ENCODE results near the gene TPCN2. TPM values are rescaled to one million over a fixed set of nuclear protein-coding genes. Genes with fewer than 3 reads are reported as not detected.

Gene TPCN2
- total RNA-seq, 1 donor from 2014 or later = 19.1 TPM

- intact Hi-C loops (cut with micrococcal nuclease) = no loop called here
- Mint-ChIP-seq H3K9me3 (peaks cover 16% of the 10 kb centered on the region), H3K27ac (no peak overlapping the region), H3K4me3 (ENCODE audit: low read depth) (no peak overlapping the region), H3K4me1 (ENCODE audit: low read depth) (peaks cover 3% of the 10 kb centered on the region), H3K27me3 (ENCODE audit: low read depth) (no peaks in the 10 kb centered on the region), H3K36me3 (ENCODE audit: low read depth) (peaks cover 3% of the 10 kb centered on the region)
- no peak for DNase-seq (ENCODE audit: low spot score)
Observed at GRCh38 chr11:69151836-69152235, 103.1 kb downstream of the TPCN2 start.

- Mint-ChIP-seq H3K36me3 (ENCODE audit: low read depth) (peaks cover 3% of the 10 kb centered on the region), H3K9me3 (peaks cover 11% of the 10 kb centered on the region), H3K27me3 (ENCODE audit: low read depth) (no peaks in the 10 kb centered on the region), H3K4me3 (ENCODE audit: low read depth) (no peak overlapping the region), H3K4me1 (ENCODE audit: low read depth) (peaks cover 3% of the 10 kb centered on the region), H3K27ac (no peak overlapping the region)
- intact Hi-C loops (cut with micrococcal nuclease) = no loop called here
- no peak for DNase-seq (ENCODE audit: low spot score)
Observed at GRCh38 chr11:69152733-69153421, 104.1 kb downstream of the TPCN2 start.

- peaks cover 3% of the 10 kb centered on the region for H3K36me3 Mint-ChIP-seq (ENCODE audit: low read depth)
- H3K4me3 Mint-ChIP-seq (ENCODE audit: low read depth) = no peak overlapping the region
- H3K4me1 Mint-ChIP-seq (ENCODE audit: low read depth) = peaks cover 3% of the 10 kb centered on the region
- H3K27me3 Mint-ChIP-seq (ENCODE audit: low read depth) = no peaks in the 10 kb centered on the region
- peaks cover 11% of the 10 kb centered on the region for H3K9me3 Mint-ChIP-seq
- no peak overlapping the region for H3K27ac Mint-ChIP-seq
- DNase-seq (ENCODE audit: low spot score) = no peak
- intact Hi-C loops (cut with micrococcal nuclease) = no loop called here
Observed at GRCh38 chr11:69153661-69154060, 104.9 kb downstream of the TPCN2 start.

- no peak overlapping the region for H3K4me3 Mint-ChIP-seq (ENCODE audit: low read depth)
- H3K4me1 Mint-ChIP-seq (ENCODE audit: low read depth) = no peaks in the 10 kb centered on the region
- no peak overlapping the region for H3K27ac Mint-ChIP-seq
- intact Hi-C loops (cut with micrococcal nuclease) = no loop called here
- H3K36me3 Mint-ChIP-seq (ENCODE audit: low read depth) = no peaks in the 10 kb centered on the region
- DNase-seq (ENCODE audit: low spot score) = no peak
- H3K27me3 Mint-ChIP-seq (ENCODE audit: low read depth) = no peaks in the 10 kb centered on the region
- peaks cover 6% of the 10 kb centered on the region for H3K9me3 Mint-ChIP-seq
Observed at GRCh38 chr11:69154211-69154913, 105.6 kb downstream of the TPCN2 start.

GRCh38 chr11:69154938-69155301, 106.2 kb downstream of the TPCN2 start:
- DNase-seq (ENCODE audit: low spot score) = no peak
- no peaks in the 10 kb centered on the region for H3K4me1 Mint-ChIP-seq (ENCODE audit: low read depth)
- no peak overlapping the region for H3K4me3 Mint-ChIP-seq (ENCODE audit: low read depth)
- peaks cover 6% of the 10 kb centered on the region for H3K9me3 Mint-ChIP-seq
- no peak overlapping the region for H3K27ac Mint-ChIP-seq
- no peaks in the 10 kb centered on the region for H3K27me3 Mint-ChIP-seq (ENCODE audit: low read depth)
- intact Hi-C loops (cut with micrococcal nuclease) = no loop called here
- no peaks in the 10 kb centered on the region for H3K36me3 Mint-ChIP-seq (ENCODE audit: low read depth)

- no peaks in the 10 kb centered on the region for H3K4me1 Mint-ChIP-seq (ENCODE audit: low read depth)
- DNase-seq (ENCODE audit: low spot score) = no peak
- H3K4me3 Mint-ChIP-seq (ENCODE audit: low read depth) = no peak within 1 kb of the TSS
- no peaks in the 10 kb centered on the region for H3K36me3 Mint-ChIP-seq (ENCODE audit: low read depth)
- intact Hi-C loops (cut with micrococcal nuclease) = no loop called here
- H3K27ac Mint-ChIP-seq = peak within 1 kb of the TSS; percentile 24
- peaks cover under 1% of the 10 kb centered on the region for H3K9me3 Mint-ChIP-seq
- no peaks in the 10 kb centered on the region for H3K27me3 Mint-ChIP-seq (ENCODE audit: low read depth)
Observed at GRCh38 chr11:69155302-69156234, 106.8 kb downstream of the TPCN2 start, which contains the start of gene SMIM38. SMIM38 (plus strand) TSS chr11:69155935; CDS start chr11:69157847, 1,912 bp downstream.

- no peaks in the 10 kb centered on the region for H3K9me3 Mint-ChIP-seq
- H3K27me3 Mint-ChIP-seq (ENCODE audit: low read depth) = no peaks in the 10 kb centered on the region
- DNase-seq (ENCODE audit: low spot score) = no peak
- intact Hi-C loops (cut with micrococcal nuclease) = no loop called here
- no peak overlapping the region for H3K4me3 Mint-ChIP-seq (ENCODE audit: low read depth)
- no peaks in the 10 kb centered on the region for H3K4me1 Mint-ChIP-seq (ENCODE audit: low read depth)
- peak overlapping the region; percentile 24 for H3K27ac Mint-ChIP-seq
- H3K36me3 Mint-ChIP-seq (ENCODE audit: low read depth) = no peaks in the 10 kb centered on the region
Observed at GRCh38 chr11:69156235-69156639, 107.5 kb downstream of the TPCN2 start.

GRCh38 chr11:69156673-69157155, 108.0 kb downstream of the TPCN2 start:
- H3K27me3 Mint-ChIP-seq (ENCODE audit: low read depth) = peaks cover 4% of the 10 kb centered on the region
- no peak overlapping the region for H3K4me3 Mint-ChIP-seq (ENCODE audit: low read depth)
- no peak overlapping the region for H3K27ac Mint-ChIP-seq
- no peak for DNase-seq (ENCODE audit: low spot score)
- no peaks in the 10 kb centered on the region for H3K36me3 Mint-ChIP-seq (ENCODE audit: low read depth)
- H3K9me3 Mint-ChIP-seq = no peaks in the 10 kb centered on the region
- intact Hi-C loops (cut with micrococcal nuclease) = no loop called here
- no peaks in the 10 kb centered on the region for H3K4me1 Mint-ChIP-seq (ENCODE audit: low read depth)

GRCh38 chr11:69157156-69157821, 108.6 kb downstream of the TPCN2 start:
- intact Hi-C loops (cut with micrococcal nuclease) = no loop called here
- H3K4me1 Mint-ChIP-seq (ENCODE audit: low read depth) = no peaks in the 10 kb centered on the region
- no peak for DNase-seq (ENCODE audit: low spot score)
- no peak overlapping the region for H3K27ac Mint-ChIP-seq
- H3K36me3 Mint-ChIP-seq (ENCODE audit: low read depth) = no peaks in the 10 kb centered on the region
- H3K27me3 Mint-ChIP-seq (ENCODE audit: low read depth) = peaks cover 5% of the 10 kb centered on the region
- no peaks in the 10 kb centered on the region for H3K9me3 Mint-ChIP-seq
- H3K4me3 Mint-ChIP-seq (ENCODE audit: low read depth) = no peak overlapping the region

- Mint-ChIP-seq H3K27me3 (ENCODE audit: low read depth) (peaks cover 8% of the 10 kb centered on the region), H3K9me3 (no peaks in the 10 kb centered on the region), H3K4me1 (ENCODE audit: low read depth) (no peaks in the 10 kb centered on the region), H3K36me3 (ENCODE audit: low read depth) (no peaks in the 10 kb centered on the region), H3K4me3 (ENCODE audit: low read depth) (no peak overlapping the region), H3K27ac (no peak overlapping the region)
- intact Hi-C loops (cut with micrococcal nuclease) = no loop called here
- DNase-seq (ENCODE audit: low spot score) = no peak
Observed at GRCh38 chr11:69157822-69158231, 109.1 kb downstream of the TPCN2 start.

- Mint-ChIP-seq H3K4me3 (ENCODE audit: low read depth) (no peak overlapping the region), H3K27me3 (ENCODE audit: low read depth) (peaks cover 9% of the 10 kb centered on the region), H3K9me3 (peaks cover 4% of the 10 kb centered on the region), H3K36me3 (ENCODE audit: low read depth) (no peaks in the 10 kb centered on the region), H3K4me1 (ENCODE audit: low read depth) (no peaks in the 10 kb centered on the region), H3K27ac (no peak overlapping the region)
- no peak for DNase-seq (ENCODE audit: low spot score)
- intact Hi-C loops (cut with micrococcal nuclease) = no loop called here
Observed at GRCh38 chr11:69158301-69159149, 109.8 kb downstream of the TPCN2 start.

Data from activated T-helper 2 cell treated with anti-CD3 and anti-CD28 coated beads, Interferon-gamma antibody, Interleukin-2, Interleukin-4, amounts not matched to agents 10 μg/mL and 5 μg/mL and 100 μg/mL, durations not matched to agents 14 hours and 24 hours and 36 hours (primary cell).